ENCODE results near the gene CCL17.

Gene CCL17

DNA sequence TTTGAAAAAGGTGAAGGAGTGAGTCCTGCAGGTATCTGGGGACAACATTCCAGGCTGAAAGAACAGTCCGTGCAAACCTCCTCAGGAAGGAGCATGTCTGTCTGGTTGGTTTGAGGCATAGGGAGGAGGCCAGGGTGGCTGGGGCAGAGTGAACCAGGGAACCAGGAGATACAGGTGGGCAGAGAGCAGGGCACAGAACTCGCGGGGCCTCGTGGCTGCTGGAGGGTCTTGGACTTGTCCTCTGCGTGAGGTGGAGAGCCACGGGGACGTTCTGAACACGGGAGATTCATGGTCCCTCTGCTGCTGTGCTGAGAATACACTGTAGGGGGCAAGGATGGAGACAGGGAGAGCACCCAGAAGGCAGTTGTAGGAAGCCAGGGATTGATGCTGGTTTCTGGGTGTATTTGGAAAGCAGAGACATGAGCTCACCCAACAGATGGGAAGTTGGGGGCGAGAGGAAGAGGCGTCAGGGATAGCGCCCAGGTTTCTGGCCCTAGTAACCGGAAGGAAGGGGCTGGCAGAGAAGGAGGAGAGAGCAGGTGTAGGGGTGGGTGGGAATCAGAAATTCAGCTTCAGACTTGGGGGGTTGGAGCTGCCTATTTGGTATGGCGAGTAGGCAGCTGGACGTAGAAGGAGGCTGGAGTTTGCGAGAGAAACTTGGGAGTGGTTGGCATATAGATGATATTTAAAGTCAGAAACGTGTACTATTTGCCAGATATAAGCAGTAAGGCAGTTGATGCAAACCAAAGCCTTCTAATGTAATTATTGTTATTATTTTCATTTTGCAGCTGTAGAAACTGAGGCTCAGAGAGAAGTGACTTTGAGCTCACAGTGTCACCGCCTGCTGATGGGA is at the start of gene CCL17:
CCL17 (plus strand) TSS at position 803 of the 853 bp plus-strand sequence. CDS start 9,166 bp downstream, outside the sequence.
- Histone ChIP-seq H3K4me1 (ENCODE audit: control insufficient read depth in 1 of 2, insufficient read depth in 2 of 2, low read length in 2 of 2) (no peaks in the 10 kb centered on the region), H3K27ac (ENCODE audit: low read length) (no peak within 1 kb of the TSS), H3K27me3 (ENCODE audit: low read depth, low read length) (no peaks in the 10 kb centered on the region), H3K36me3 (ENCODE audit: control insufficient read depth in 1 of 2, insufficient read depth in 2 of 2, low read length in 2 of 2) (no peaks in the 10 kb centered on the region), H3K9me3 (ENCODE audit: control insufficient read depth in 1 of 2, low read length in 2 of 2) (no peaks in the 10 kb centered on the region), H3K4me3 (ENCODE audit: low read depth in 1 of 2, low read length in 2 of 2) (no peak within 1 kb of the TSS)

DNA sequence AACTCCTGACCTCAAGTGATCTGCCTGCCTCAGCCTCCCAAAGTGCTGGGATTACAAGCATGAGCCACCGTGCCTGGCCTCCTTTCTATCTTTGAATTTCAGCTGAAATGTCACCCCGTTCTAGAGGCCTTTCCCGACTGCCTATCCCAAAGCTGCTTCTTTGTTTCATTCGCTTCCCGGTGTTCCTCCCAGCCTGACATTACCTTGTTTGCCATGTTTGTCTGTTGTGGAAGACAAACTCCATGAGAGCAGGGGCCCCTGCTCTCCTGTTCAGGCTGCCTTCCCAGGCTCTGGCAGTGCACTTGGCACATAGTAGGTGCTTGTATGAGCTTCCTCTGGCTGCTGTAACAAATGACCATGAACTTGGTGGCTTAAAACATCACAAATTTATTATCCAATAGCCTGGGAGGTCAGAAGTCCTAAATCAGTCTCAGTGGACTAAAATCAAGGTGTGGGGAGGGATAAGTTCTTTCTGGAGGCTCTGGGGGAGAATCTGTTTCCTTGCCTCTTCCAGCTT is 48.6 kb upstream of the CCL17 start:
- Histone ChIP-seq H3K4me3 (ENCODE audit: low read depth in 1 of 2, low read length in 2 of 2) (no peak overlapping the region), H3K4me1 (ENCODE audit: control insufficient read depth in 1 of 2, insufficient read depth in 2 of 2, low read length in 2 of 2) (no peaks in the 10 kb centered on the region), H3K27me3 (ENCODE audit: low read depth, low read length) (no peaks in the 10 kb centered on the region), H3K36me3 (ENCODE audit: control insufficient read depth in 1 of 2, insufficient read depth in 2 of 2, low read length in 2 of 2) (no peaks in the 10 kb centered on the region), H3K27ac (ENCODE audit: low read length) (no peak overlapping the region), H3K9me3 (ENCODE audit: control insufficient read depth in 1 of 2, low read length in 2 of 2) (no peaks in the 10 kb centered on the region)

DNA sequence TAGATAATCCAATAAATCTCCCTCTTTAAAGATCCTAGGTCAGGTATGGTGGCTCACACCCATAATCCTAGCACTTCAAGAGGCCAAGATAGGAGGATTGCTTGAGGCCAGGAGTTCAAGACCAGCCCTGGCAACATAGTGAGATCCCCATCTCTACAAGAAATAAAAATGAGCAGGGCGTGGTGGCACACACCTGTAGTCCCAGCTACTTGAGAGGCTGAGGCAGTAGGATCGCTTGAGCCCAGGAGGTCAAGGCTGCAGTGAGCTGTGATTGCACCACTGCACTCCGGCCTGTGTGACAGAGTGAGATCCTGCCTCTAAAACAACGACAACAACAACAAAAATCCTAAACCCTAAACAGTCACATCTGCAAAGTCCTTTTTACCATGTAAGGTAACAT is 48.0 kb upstream of the CCL17 start:
- Histone ChIP-seq H3K36me3 (ENCODE audit: control insufficient read depth in 1 of 2, insufficient read depth in 2 of 2, low read length in 2 of 2) (no peaks in the 10 kb centered on the region), H3K4me3 (ENCODE audit: low read depth in 1 of 2, low read length in 2 of 2) (no peak overlapping the region), H3K4me1 (ENCODE audit: control insufficient read depth in 1 of 2, insufficient read depth in 2 of 2, low read length in 2 of 2) (no peaks in the 10 kb centered on the region), H3K9me3 (ENCODE audit: control insufficient read depth in 1 of 2, low read length in 2 of 2) (no peaks in the 10 kb centered on the region), H3K27me3 (ENCODE audit: low read depth, low read length) (no peaks in the 10 kb centered on the region), H3K27ac (ENCODE audit: low read length) (no peak overlapping the region)

DNA sequence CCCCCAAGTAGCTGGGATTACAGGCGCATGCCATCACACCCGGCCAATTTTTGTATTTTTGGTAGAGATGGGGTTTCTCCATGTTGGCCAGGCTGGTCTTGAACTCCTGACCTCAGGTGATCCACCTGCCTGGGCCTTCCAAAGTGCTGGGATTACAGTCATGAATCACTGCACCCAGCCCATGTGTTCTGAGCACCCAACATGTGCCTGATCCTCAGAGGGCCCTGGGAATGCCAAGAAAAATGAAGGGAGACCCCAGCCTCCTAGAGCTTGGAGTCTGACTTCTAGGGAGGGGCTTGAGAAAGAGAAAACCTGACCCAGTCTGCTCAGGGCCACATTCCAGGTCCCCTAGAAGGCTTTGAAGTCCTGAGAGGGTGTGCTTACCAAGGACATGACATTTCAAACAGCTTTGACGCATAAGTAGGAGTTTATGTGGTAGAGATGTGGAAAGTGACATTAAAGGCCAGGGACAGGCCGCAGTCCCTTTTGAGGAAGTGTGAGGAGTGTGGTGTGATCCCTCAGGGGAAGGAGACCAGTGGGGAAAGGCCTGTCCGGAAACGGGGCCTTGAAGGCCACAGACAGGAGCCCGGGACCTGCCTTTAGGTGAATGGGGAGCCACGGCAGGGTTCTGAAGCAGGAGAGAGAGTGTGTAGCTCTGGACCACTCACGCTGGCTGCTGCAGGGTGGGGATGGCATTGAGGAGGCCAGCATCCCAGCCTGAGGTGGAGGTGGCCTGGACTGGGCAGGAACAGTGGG is 47.1 kb upstream of the CCL17 start:
- Histone ChIP-seq H3K4me1 (ENCODE audit: control insufficient read depth in 1 of 2, insufficient read depth in 2 of 2, low read length in 2 of 2) (no peaks in the 10 kb centered on the region), H3K36me3 (ENCODE audit: control insufficient read depth in 1 of 2, insufficient read depth in 2 of 2, low read length in 2 of 2) (no peaks in the 10 kb centered on the region), H3K4me3 (ENCODE audit: low read depth in 1 of 2, low read length in 2 of 2) (no peak overlapping the region), H3K9me3 (ENCODE audit: control insufficient read depth in 1 of 2, low read length in 2 of 2) (no peaks in the 10 kb centered on the region), H3K27me3 (ENCODE audit: low read depth, low read length) (no peaks in the 10 kb centered on the region), H3K27ac (ENCODE audit: low read length) (no peak overlapping the region)

DNA sequence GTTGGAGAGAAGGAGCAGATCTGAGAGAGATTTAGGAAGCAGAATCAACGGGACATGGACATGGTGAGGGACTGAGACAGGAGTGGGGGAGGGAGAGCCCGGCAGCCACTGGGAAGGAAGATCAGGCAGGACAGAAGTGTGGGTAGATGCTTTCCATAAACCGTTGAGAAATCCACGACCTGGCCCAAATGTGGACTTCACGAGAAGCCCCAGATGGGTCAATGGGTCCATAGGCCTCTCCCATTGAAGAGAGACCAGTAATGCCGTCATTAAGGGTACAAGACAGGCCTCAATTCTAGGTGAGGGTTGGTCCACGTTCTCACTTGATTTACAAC is 46.5 kb upstream of the CCL17 start:
- Histone ChIP-seq H3K27me3 (ENCODE audit: low read depth, low read length) (no peaks in the 10 kb centered on the region), H3K36me3 (ENCODE audit: control insufficient read depth in 1 of 2, insufficient read depth in 2 of 2, low read length in 2 of 2) (no peaks in the 10 kb centered on the region), H3K27ac (ENCODE audit: low read length) (no peak overlapping the region), H3K4me3 (ENCODE audit: low read depth in 1 of 2, low read length in 2 of 2) (no peak overlapping the region), H3K9me3 (ENCODE audit: control insufficient read depth in 1 of 2, low read length in 2 of 2) (no peaks in the 10 kb centered on the region), H3K4me1 (ENCODE audit: control insufficient read depth in 1 of 2, insufficient read depth in 2 of 2, low read length in 2 of 2) (no peaks in the 10 kb centered on the region)

DNA sequence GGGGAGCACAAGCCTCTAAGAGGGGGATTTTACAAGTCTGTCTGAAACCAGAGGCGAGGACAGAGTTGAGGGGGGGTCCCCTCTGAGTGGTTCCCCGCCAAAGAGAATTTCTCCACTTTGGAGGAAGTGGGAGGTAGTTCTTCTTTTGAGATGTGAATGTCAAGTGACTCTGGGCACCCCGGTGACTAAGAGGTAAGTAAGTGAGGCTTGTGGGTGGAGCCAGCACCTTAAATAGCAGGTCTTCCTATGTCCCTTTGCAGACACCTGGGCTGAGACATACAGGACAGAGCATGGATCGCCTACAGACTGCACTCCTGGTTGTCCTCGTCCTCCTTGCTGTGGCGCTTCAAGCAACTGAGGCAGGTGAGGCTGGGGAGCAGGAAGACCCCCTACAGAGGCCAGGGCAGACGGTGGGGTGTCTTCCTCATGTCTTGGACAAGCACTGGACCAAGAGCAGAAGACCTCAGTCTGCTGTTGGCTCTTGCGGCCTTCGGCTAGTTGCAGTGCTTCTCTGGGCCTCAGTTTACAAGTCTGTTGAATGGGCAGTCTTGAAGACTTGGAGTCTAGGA is 46.0 kb upstream of the CCL17 start, which contains the start of gene CCL22:
CCL22 (plus strand) TSS at position 257 of the 569 bp plus-strand sequence; CDS start at position 291, 34 bp downstream.
- Histone ChIP-seq H3K27me3 (ENCODE audit: low read depth, low read length) (no peaks in the 10 kb centered on the region), H3K9me3 (ENCODE audit: control insufficient read depth in 1 of 2, low read length in 2 of 2) (no peaks in the 10 kb centered on the region), H3K4me3 (ENCODE audit: low read depth in 1 of 2, low read length in 2 of 2) (no peak within 1 kb of the TSS), H3K4me1 (ENCODE audit: control insufficient read depth in 1 of 2, insufficient read depth in 2 of 2, low read length in 2 of 2) (no peaks in the 10 kb centered on the region), H3K36me3 (ENCODE audit: control insufficient read depth in 1 of 2, insufficient read depth in 2 of 2, low read length in 2 of 2) (no peaks in the 10 kb centered on the region), H3K27ac (ENCODE audit: low read length) (no peak within 1 kb of the TSS)

DNA sequence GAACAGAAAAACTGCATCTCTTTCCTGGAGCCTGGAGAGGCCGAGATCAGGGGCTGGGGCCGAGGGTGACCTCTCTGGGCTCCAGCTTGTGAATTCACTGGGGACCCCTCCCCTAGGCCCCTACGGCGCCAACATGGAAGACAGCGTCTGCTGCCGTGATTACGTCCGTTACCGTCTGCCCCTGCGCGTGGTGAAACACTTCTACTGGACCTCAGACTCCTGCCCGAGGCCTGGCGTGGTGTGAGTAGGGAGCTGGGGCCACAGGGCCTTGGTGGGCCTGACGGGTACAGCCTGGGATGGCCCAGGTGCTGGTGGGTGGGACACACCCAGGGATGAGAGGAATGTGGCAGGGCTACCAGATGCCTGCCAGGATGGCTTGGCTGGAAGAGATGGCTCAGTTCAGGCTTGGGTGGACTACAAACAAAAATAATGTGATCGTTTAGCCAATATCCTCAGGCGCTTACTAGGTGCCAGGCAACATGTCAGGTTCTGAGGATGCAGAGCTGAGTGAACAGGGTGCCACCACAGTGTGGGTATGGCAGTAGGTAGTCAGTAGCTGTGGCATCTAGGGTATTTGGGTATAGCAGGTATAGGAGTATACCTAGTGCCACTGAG is 44.1 kb upstream of the CCL17 start:
- no peaks in the 10 kb centered on the region for H3K4me1 ChIP-seq (ENCODE audit: control insufficient read depth in 1 of 2, insufficient read depth in 2 of 2, low read length in 2 of 2)
- no peaks in the 10 kb centered on the region for H3K9me3 ChIP-seq (ENCODE audit: control insufficient read depth in 1 of 2, low read length in 2 of 2)
- H3K36me3 ChIP-seq (ENCODE audit: control insufficient read depth in 1 of 2, insufficient read depth in 2 of 2, low read length in 2 of 2): no peaks in the 10 kb centered on the region
- no peak overlapping the region for H3K27ac ChIP-seq (ENCODE audit: low read length)
- no peak overlapping the region for H3K4me3 ChIP-seq (ENCODE audit: low read depth in 1 of 2, low read length in 2 of 2)
- no peaks in the 10 kb centered on the region for H3K27me3 ChIP-seq (ENCODE audit: low read depth, low read length)

DNA sequence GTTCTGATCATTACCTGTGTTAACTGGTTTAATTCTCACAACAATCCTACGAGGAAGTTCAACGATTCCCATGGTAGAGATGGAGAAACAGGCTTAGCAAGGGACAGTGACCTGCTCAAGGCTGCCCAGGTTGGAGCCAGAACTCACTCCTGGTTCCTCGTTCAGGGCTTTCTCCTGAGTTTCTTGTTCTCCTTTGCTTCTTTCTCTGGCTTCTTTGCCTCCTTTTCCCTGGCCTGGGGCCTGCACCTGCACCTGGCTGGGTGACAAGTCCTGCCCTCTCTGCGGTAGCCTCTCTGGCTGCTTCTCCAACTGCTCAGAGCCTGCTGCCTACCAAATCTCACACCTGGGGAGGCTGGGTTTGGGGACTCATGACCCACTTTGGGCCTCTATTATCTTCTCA is 43.2 kb upstream of the CCL17 start:
- no peak overlapping the region for H3K27ac ChIP-seq (ENCODE audit: low read length)

DNA sequence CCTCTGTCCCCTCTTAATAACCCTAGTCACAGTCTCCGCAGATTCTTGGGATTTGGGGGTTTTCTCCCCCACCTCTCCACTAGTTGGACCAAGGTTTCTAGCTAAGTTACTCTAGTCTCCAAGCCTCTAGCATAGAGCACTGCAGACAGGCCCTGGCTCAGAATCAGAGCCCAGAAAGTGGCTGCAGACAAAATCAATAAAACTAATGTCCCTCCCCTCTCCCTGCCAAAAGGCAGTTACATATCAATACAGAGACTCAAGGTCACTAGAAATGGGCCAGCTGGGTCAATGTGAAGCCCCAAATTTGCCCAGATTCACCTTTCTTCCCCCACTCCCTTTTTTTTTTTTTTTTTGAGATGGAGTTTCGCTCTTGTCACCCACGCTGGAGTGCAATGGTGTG is 40.4 kb upstream of the CCL17 start:
- Histone ChIP-seq H3K36me3 (ENCODE audit: control insufficient read depth in 1 of 2, insufficient read depth in 2 of 2, low read length in 2 of 2) (no peaks in the 10 kb centered on the region), H3K4me3 (ENCODE audit: low read depth in 1 of 2, low read length in 2 of 2) (no peak overlapping the region), H3K27ac (ENCODE audit: low read length) (no peak overlapping the region), H3K9me3 (ENCODE audit: control insufficient read depth in 1 of 2, low read length in 2 of 2) (no peaks in the 10 kb centered on the region), H3K4me1 (ENCODE audit: control insufficient read depth in 1 of 2, insufficient read depth in 2 of 2, low read length in 2 of 2) (no peaks in the 10 kb centered on the region), H3K27me3 (ENCODE audit: low read depth, low read length) (no peaks in the 10 kb centered on the region)

More for the DNA sequence above, 43.2 kb upstream of the CCL17 start:
- no peaks in the 10 kb centered on the region for H3K4me1 ChIP-seq (ENCODE audit: control insufficient read depth in 1 of 2, insufficient read depth in 2 of 2, low read length in 2 of 2)
- H3K27me3 ChIP-seq (ENCODE audit: low read depth, low read length): no peaks in the 10 kb centered on the region
- no peaks in the 10 kb centered on the region for H3K9me3 ChIP-seq (ENCODE audit: control insufficient read depth in 1 of 2, low read length in 2 of 2)
- no peaks in the 10 kb centered on the region for H3K36me3 ChIP-seq (ENCODE audit: control insufficient read depth in 1 of 2, insufficient read depth in 2 of 2, low read length in 2 of 2)
- H3K4me3 ChIP-seq (ENCODE audit: low read depth in 1 of 2, low read length in 2 of 2): no peak overlapping the region

DNA sequence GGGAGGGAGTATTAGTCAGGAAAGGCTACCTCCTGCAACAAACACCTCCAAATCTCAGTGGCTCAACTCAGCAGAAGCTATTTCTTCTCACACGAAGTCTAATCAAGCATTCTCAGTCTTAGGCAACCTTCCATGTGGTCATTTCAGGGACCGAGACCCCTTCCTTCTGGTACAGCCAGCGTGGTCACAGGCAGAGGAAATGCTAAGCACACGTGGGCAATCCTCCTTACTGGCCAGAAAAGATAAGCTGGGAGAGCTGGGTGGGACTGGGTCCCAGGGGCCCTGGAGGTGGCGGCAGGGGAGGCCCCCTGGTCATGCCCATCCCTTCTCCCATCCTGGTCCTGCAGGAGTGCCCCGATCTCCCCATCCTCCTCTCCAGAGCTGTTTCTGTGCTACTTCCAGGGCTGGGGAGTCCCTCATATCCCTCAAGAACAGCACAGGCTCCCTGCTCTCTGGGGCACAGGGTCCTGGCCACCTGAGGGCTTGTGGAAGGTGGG is 38.0 kb upstream of the CCL17 start:
- H3K36me3 ChIP-seq (ENCODE audit: control insufficient read depth in 1 of 2, insufficient read depth in 2 of 2, low read length in 2 of 2): no peaks in the 10 kb centered on the region
- H3K4me1 ChIP-seq (ENCODE audit: control insufficient read depth in 1 of 2, insufficient read depth in 2 of 2, low read length in 2 of 2): no peaks in the 10 kb centered on the region
- H3K9me3 ChIP-seq (ENCODE audit: control insufficient read depth in 1 of 2, low read length in 2 of 2): no peaks in the 10 kb centered on the region
- H3K27ac ChIP-seq (ENCODE audit: low read length): no peak overlapping the region
- H3K27me3 ChIP-seq (ENCODE audit: low read depth, low read length): no peaks in the 10 kb centered on the region
- H3K4me3 ChIP-seq (ENCODE audit: low read depth in 1 of 2, low read length in 2 of 2): no peak overlapping the region
